ENCODE measurements around the gene CPNE6. TPM values are rescaled to one million over a fixed set of nuclear protein-coding genes. Genes with fewer than 3 reads are reported as not detected.

CPNE6 gene
- total and polyA plus RNA-seq, 2 of the 13 experiments (the other 11 are each of a cell fraction or from before 2014, with no cell fraction given) = not detected

DNA sequence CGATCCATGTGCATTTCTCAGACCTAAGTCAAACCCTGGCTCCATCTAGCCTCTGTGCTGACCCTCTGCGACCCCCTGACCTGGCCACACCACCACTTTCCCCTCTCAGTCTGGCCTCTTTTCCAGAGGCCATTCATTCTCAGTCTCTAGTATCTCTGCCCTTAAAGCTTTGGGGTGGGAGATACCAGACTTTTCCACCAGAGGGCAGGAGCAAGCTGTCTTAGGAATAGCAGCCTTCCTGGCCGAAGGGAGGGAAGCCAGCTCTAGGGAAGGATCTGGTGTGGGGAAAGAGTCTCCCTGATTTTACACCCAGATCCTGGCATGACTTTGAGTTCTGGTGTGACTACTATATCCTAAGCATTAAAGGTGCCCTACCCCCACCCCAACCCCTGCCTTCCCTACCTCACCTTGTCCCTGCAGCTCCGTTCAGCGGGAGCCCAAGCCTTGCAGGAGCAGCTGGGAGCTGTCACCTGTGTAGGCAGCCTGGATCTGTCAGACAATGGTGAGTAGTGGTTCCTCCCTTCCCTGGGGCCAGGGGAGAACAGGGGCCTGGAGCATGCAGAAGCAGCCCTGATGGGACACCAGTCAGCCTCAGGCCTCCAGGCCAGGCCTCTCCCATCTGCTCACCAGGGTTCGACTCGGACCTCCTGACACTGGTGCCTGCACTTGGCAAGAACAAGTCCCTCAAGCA, 13.0 kb upstream of the CPNE6 start (continued):
- TF ChIP-seq RERE (CRISPR knock-in tag; IDR thresholded peaks at IDR 0.05; ENCODE audit: low read depth) (no peak), SSRP1 (CRISPR knock-in tag; IDR thresholded peaks at IDR 0.05) (0 out of 2 replicates have a peak, but pooled peaks have one; percentile 67), AKNA (CRISPR knock-in tag; IDR thresholded peaks at IDR 0.05; ENCODE audit: borderline replicate concordance) (no peak), LCORL (IDR thresholded peaks at IDR 0.05) (no peak), LCORL (CRISPR knock-in tag; IDR thresholded peaks at IDR 0.05) (peak; percentile 82), RXRB (CRISPR knock-in tag; IDR thresholded peaks at IDR 0.05; ENCODE audit: borderline replicate concordance) (peak; percentile 75; the same call in 1 of the 2 replicates), ZNF652 (CRISPR knock-in tag; IDR thresholded peaks at IDR 0.05; ENCODE audit: borderline replicate concordance, low read depth) (peak; percentile 19; the same call in 1 of the 2 replicates), ZNF234 (CRISPR knock-in tag; conservative IDR thresholded peaks at IDR 0.05) (no peak), ZNF101 (CRISPR knock-in tag; IDR thresholded peaks at IDR 0.05; ENCODE audit: borderline replicate concordance, low read depth) (no peak), MIER3 (CRISPR knock-in tag; IDR thresholded peaks at IDR 0.05; ENCODE audit: borderline replicate concordance) (peak; percentile 17; the same call in 1 of the 2 replicates), ZNF83 (CRISPR knock-in tag; IDR thresholded peaks at IDR 0.05; ENCODE audit: borderline replicate concordance) (peak; percentile 46; the same call in 1 of the 2 replicates), MIER2 (CRISPR knock-in tag; IDR thresholded peaks at IDR 0.05) (peak; percentile 66; the same call in 1 of the 2 replicates), HMG20A (CRISPR knock-in tag; IDR thresholded peaks at IDR 0.05; ENCODE audit: borderline replicate concordance) (no peak), ZNF761 (CRISPR knock-in tag; conservative IDR thresholded peaks at IDR 0.05) (no peak; the same call in 1 of the 2 replicates), ZNF660 (CRISPR knock-in tag; IDR thresholded peaks at IDR 0.05; ENCODE audit: borderline replicate concordance, low read depth) (no peak)
- TF ChIP-seq, protein P1, sequence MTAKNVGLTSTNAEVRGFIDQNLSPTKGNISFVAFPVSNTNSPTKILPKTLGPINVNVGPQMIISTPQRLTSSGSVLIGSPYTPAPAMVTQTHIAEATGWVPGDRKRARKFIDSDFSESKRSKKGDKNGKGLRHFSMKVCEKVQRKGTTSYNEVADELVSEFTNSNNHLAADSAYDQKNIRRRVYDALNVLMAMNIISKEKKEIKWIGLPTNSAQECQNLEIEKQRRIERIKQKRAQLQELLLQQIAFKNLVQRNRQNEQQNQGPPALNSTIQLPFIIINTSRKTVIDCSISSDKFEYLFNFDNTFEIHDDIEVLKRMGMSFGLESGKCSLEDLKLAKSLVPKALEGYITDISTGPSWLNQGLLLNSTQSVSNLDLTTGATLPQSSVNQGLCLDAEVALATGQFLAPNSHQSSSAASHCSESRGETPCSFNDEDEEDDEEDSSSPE (CRISPR knock-in tag; IDR thresholded peaks at IDR 0.05) = peak; percentile 55; the same call in 1 of the 2 replicates

All from HepG2 (cell line).